Calu3 (cell line): ENCODE measurements around the gene FIP1L1. TPM values are rescaled to one million over a fixed set of nuclear protein-coding genes. Genes with fewer than 3 reads are reported as not detected.
"Not testable (repeated sequence)": the region's sequence is repeated elsewhere in the genome, so short reads cannot be mapped to it uniquely, and the experiment has no call there.

Source experiments
- BruUV-seq: library from RNA; stranded (reverse); fragments of 400-500 nt; replicated peaks from 2 replicates; lab custom pipeline; 2021; lab: Mats Ljungman, UMichigan
- CTCF ChIA-PET: fragments of 300-600 bp; sonication (Branson Sonifier 250); formaldehyde crosslinking; loops from one replicate; lab custom pipeline; 2022; ENCODE audit warnings: antibody characterized with exemption; lab: Charles Lee
- DNase-seq: peaks from one replicate; pipeline ENCODE4 v3.0.0; 2022
- H3K27ac Mint-ChIP-seq: one replicate; pipeline ENCODE4 v1.8.0; 2022; ENCODE audit warnings: mixed read lengths; ENCODE audit not compliant: unreplicated experiment
- H3K27me3 Mint-ChIP-seq: one replicate; pipeline ENCODE4 v1.8.0; 2022; ENCODE audit warnings: mixed read lengths; ENCODE audit not compliant: unreplicated experiment
- H3K36me3 Mint-ChIP-seq: one replicate; pipeline ENCODE4 v1.8.0; 2022; ENCODE audit warnings: mild to moderate bottlenecking, moderate library complexity, mixed read lengths; ENCODE audit not compliant: insufficient read depth, unreplicated experiment
- H3K4me1 Mint-ChIP-seq: one replicate; pipeline ENCODE4 v1.8.0; 2022; ENCODE audit warnings: mild to moderate bottlenecking, low read depth, mixed read lengths; ENCODE audit not compliant: unreplicated experiment
- H3K4me3 Mint-ChIP-seq: one replicate; pipeline ENCODE4 v1.8.0; 2022; ENCODE audit warnings: mild to moderate bottlenecking, low read depth, moderate library complexity, mixed read lengths; ENCODE audit not compliant: unreplicated experiment
- H3K9me3 Mint-ChIP-seq: one replicate; pipeline ENCODE4 v1.8.0; 2022; ENCODE audit warnings: low read depth, mixed read lengths; ENCODE audit not compliant: unreplicated experiment
- CTCF ChIP-seq: fragments of 200-600 bp; IDR thresholded peaks from one replicate; pipeline ENCODE4 v1.8.0; 2022; ENCODE audit warnings: antibody characterized with exemption; ENCODE audit not compliant: unreplicated experiment
- intact Hi-C: fragments of 100-400 bp; cut with micrococcal nuclease; formaldehyde crosslinking; loops from one replicate; pipeline ENCODE4 v1.10.0; 2022; ENCODE audit not compliant: unreplicated experiment
- total RNA-seq: library from RNA; stranded (reverse); gene quantifications from 2 replicates; pipeline ENCODE4 v1.2.3, GENCODE V29; 2022

FIP1L1 gene
- total RNA-seq, 1 experiment from 2014 or later: 56.3 TPM

DNA sequence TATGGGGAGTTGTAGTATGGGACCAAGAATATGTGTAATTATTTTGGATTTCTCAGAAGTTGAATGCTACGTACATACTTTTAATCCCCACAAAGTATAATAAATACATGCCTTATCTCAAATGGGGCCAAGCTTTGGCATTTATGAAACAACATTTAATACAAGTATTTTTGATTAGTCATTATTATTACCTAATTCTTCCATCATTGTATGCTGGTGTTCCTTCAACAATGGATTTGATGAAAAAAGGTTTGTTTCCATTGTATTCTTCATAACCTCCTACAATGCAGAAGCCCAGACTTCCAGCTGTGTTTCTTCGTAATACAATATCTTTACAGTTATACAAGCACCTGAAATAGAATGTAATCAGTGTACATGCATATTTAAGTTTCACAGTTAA, 83.8 kb downstream of the FIP1L1 start:
- peaks cover 16% of the 10 kb centered on the region for H3K36me3 Mint-ChIP-seq
- no peak overlapping the region for H3K27ac Mint-ChIP-seq
- CTCF ChIA-PET: no interaction called here
- no TSS peak for BruUV-seq
- no peak overlapping the region for H3K4me3 Mint-ChIP-seq
- no peak for TF ChIP-seq CTCF
- DNase-seq: no peak
- no peaks in the 10 kb centered on the region for H3K9me3 Mint-ChIP-seq
- intact Hi-C loops: no loop called here
- H3K27me3 Mint-ChIP-seq: no peaks in the 10 kb centered on the region
- peaks cover 9% of the 10 kb centered on the region for H3K4me1 Mint-ChIP-seq

- peaks cover 6% of the 10 kb centered on the region for H3K4me1 Mint-ChIP-seq
- CTCF ChIA-PET: no interaction called here
- intact Hi-C loops: no loop called here
- no TSS peak for BruUV-seq
- no peak for TF ChIP-seq CTCF
- H3K9me3 Mint-ChIP-seq: peaks cover 6% of the 10 kb centered on the region
- DNase-seq: no peak
- no peaks in the 10 kb centered on the region for H3K27me3 Mint-ChIP-seq
- H3K27ac Mint-ChIP-seq: no peak overlapping the region
- H3K4me3 Mint-ChIP-seq: no peak overlapping the region
- peaks cover 18% of the 10 kb centered on the region for H3K36me3 Mint-ChIP-seq
Observed at GRCh38 chr4:53463340-53463739, 85.9 kb downstream of the FIP1L1 start.

DNA sequence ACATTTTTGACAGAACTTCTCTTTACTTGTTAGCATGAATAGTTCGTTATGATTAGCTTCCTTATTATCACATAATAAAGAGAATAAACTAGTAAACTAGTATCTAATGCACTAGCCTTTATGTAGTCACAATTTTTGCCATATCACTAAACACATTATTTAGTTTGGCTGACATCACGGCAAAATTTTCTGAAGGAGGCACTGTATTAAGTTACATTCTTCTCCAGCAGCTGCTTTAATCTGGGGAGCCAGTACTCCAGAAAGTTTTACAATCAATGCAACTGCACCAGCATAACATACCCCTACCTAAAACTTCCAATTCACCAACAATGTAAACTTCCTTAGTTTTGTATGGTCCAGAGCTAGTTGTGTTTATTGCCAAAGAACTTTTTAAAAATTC, 87.8 kb downstream of the FIP1L1 start:
- Mint-ChIP-seq H3K36me3 (peaks cover 11% of the 10 kb centered on the region), H3K4me1 (no peaks in the 10 kb centered on the region), H3K9me3 (peaks cover 6% of the 10 kb centered on the region), H3K27me3 (no peaks in the 10 kb centered on the region), H3K27ac (no peak overlapping the region), H3K4me3 (no peak overlapping the region)
- no peak for DNase-seq
- BruUV-seq: no TSS peak
- CTCF ChIA-PET: no interaction called here
- intact Hi-C loops: no loop called here
- TF ChIP-seq CTCF: no peak

- H3K9me3 Mint-ChIP-seq: peaks cover 6% of the 10 kb centered on the region
- no peak overlapping the region for H3K4me3 Mint-ChIP-seq
- H3K36me3 Mint-ChIP-seq: peaks cover 11% of the 10 kb centered on the region
- no peaks in the 10 kb centered on the region for H3K4me1 Mint-ChIP-seq
- intact Hi-C loops: no loop called here
- BruUV-seq: no TSS peak
- no peaks in the 10 kb centered on the region for H3K27me3 Mint-ChIP-seq
- CTCF ChIA-PET: no interaction called here
- DNase-seq: no peak
- no peak overlapping the region for H3K27ac Mint-ChIP-seq
- no peak for TF ChIP-seq CTCF
Observed at GRCh38 chr4:53465891-53466290, 88.5 kb downstream of the FIP1L1 start.

- H3K4me1 Mint-ChIP-seq, intact Hi-C loops, CTCF ChIA-PET, DNase-seq, BruUV-seq, H3K9me3 Mint-ChIP-seq, H3K4me3 Mint-ChIP-seq, H3K27me3 Mint-ChIP-seq, H3K27ac Mint-ChIP-seq: not testable (repeated sequence)
- H3K36me3 Mint-ChIP-seq: peaks cover 10% of the 10 kb centered on the region
Observed at GRCh38 chr4:53466576-53466975, 89.1 kb downstream of the FIP1L1 start.
